HG03571 (cell line): Measurements from ENCODE around the gene SLC16A13.
"Not testable (repeated sequence)": the region's sequence is repeated elsewhere in the genome, so short reads cannot be mapped to it uniquely, and the experiment has no call there.

Experiments
- ATAC-seq: cut with Tn5 transposase; IDR thresholded peaks from one replicate; pipeline ENCODE4 v1.9.1; 2021; ENCODE audit not compliant: unreplicated experiment

Gene SLC16A13

GRCh38 chr17:7060165-7060891 is 24.5 kb downstream of the SLC16A13 start:
- ATAC-seq, result no peak

GRCh38 chr17:7063518-7064094 is 27.8 kb downstream of the SLC16A13 start:
- ATAC-seq, result no peak

GRCh38 chr17:7064261-7064660 is 28.4 kb downstream of the SLC16A13 start:
- no peak for ATAC-seq

- ATAC-seq, result no peak
These were observed 31.4 kb downstream of the SLC16A13 start for GRCh38 chr17:7067198-7067597.

- no peak for ATAC-seq
These were observed 32.5 kb downstream of the SLC16A13 start for GRCh38 chr17:7068268-7068667.

DNA sequence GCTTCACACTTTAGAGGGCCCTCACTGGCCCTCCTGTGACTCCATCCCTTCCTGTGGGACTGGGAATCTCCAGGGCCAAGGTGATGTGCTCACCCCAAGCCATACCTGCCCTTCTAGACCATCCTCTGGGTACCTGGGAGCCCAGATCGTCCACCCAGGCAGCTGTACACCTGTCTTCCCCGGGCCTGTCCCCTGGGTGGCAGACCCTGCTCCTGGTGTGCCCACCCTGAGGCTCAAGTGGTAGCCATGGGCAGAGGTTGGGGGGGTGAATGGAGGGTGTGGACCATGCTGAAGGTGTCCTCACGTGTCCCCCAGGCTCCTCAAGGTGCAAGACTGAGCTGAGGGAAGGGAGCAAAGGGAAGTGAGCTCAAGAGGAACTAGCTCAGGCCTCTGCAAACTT is 34.9 kb downstream of the SLC16A13 start:
- ATAC-seq, result no peak

GRCh38 chr17:7072406-7072805 is 36.6 kb downstream of the SLC16A13 start:
- ATAC-seq, result no peak

GRCh38 chr17:7074931-7075330 is 39.1 kb downstream of the SLC16A13 start:
- no peak for ATAC-seq

- no peak for ATAC-seq
These were observed 42.2 kb downstream of the SLC16A13 start for GRCh38 chr17:7077911-7078546.

DNA sequence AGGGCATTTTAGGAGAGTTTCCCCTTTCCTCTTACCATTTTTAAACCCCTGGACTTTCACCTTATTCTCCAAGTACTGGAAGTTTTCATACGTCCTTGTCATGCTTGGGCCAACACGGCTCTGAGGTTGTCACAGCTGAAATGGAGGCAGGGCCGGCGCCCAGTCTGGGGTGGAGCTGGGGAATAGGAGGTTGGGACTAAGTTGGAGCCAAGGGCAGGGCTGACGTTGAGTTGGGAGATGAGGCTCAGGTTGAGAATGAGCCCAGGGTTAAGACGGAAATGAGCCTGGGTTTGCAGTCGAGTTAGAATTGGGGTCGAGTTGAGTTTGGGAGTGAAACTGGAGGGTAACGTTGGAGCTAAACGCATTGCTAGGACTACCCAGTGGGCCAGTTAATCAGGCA is 42.9 kb downstream of the SLC16A13 start:
- ATAC-seq, result no peak

DNA sequence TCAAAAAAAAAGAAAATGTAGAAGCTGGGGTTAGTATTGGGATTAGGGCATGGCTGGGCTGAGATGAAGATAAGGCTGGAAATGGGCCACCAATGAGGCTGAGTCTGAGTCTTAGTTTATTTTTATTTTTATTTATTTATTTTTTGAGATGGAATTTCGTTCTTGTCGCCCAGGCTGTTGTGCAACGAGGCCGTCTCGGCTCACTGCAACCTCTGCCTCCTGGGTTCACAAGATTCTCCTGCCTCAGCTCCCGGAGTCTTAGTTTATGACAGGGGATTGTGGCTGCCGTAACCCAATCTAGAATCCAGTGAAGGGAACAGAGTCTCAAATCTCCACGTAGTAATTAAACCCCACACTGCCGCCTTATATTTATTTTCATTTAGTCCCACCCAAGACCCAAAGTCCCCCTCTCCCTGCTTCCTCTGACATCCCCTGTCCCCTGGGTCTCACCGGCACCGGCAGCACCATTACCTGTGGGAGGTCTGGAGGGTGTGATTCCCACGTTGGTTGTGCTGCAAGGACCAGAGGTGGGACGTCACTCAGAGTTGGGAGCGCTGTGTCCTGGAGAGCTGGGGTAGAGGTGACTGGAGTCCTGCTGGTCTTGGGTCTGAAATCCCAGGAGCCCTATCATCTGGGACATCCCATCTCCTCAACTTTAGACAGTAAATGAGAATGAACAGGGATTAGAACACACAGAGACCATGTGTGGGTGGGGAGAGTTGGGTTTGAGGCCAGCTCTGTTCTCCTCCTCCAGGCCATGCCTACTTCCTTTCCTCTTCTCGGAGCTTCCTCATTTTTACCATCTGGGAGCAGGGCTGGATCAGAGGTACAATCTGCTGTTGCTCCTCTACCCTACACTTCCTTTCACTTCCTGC is 44.0 kb downstream of the SLC16A13 start, which contains the start of gene CLEC10A:
Gene CLEC10A, minus strand, starts transcription at position 671 of the 875 bp plus-strand sequence. CDS start 1,439 bp downstream, outside the sequence.
- no peak for ATAC-seq

DNA sequence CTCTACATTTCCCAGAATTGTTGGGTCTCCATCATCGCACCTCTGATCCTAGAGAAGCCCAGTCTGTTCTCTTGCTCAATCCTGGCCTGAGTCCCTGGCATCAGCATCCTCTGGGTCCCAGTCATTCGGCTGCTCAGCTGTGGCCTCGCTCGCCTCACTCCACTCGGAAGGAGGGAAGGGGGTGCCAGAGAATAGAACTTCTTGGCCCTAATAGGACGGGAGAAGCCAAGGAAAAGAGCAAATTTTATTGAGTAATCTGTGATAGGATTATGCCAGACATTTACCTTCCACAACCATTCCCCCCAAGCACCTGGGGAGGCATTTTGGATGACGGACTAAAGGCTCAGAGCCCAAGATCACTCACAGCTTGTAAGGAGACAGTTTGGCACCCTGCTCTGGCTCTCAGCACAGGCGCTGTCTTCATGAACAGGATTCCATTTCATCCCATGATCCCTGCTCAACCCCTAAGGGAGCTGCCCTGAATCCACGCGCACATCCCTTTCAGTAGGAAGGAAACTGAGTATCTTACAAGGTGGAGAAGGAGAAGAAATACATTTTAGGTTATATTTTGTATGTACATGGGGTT is 44.7 kb downstream of the SLC16A13 start:
- ATAC-seq, result no peak

GRCh38 chr17:7081341-7082062 is 45.7 kb downstream of the SLC16A13 start:
- no peak for ATAC-seq

GRCh38 chr17:7083592-7083991 is 47.8 kb downstream of the SLC16A13 start:
- no peak for ATAC-seq

- ATAC-seq, result no peak
These were observed 48.3 kb downstream of the SLC16A13 start for GRCh38 chr17:7084088-7084487.

DNA sequence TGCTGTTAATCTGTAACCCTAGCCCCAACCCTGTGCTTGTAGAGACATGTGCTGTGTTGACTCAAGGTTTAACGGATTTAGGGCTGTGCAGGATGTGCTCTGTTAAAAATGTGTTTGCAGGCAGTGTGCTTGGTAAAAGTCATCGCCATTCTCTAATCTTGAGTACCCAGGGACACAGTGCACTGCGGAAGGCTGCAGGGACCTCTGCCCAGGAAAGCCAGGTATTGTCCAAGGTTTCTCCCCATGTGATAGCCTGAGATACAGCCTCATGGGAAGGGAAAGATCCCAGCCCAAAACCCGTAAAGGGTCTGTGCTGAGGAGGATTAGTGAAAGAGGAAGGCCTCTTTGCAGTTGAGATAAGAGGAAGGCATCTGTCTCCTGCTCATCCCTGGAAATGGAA is 52.6 kb downstream of the SLC16A13 start:
- ATAC-seq, result not testable (repeated sequence)

DNA sequence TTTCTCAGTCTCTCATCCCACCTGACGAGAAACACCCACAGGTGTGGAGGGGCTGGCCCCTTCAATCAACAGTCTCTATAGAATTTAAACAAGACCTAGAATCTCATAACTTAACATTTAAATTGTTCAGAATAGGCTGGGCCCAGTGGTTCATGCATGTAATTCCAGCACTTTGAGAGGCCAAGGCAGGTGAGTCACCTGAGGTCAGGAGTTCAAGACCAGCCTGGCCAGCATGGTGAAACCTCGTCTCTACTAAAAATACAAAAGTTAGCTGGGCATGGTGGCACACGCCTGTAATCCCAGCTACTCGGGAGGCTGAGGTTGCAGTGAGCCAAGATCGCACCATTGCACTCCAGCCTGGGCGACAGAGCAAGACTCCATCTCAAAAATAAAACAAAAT is 53.8 kb downstream of the SLC16A13 start:
- ATAC-seq, result not testable (repeated sequence)
